ENCODE results near the gene LNX2.

The LNX2 gene

GRCh38 chr13:27605099-27605498 lies 15.2 kb downstream of the LNX2 start:
- no peak for DNase-seq

GRCh38 chr13:27601803-27602202 lies 18.5 kb downstream of the LNX2 start:
- DNase-seq = no peak

- no peak for DNase-seq
Observed at GRCh38 chr13:27601208-27601607, 19.1 kb downstream of the LNX2 start.

- no peak for DNase-seq
Observed at GRCh38 chr13:27600711-27601110, 19.6 kb downstream of the LNX2 start.

- no peak for DNase-seq
Observed at GRCh38 chr13:27599845-27600553, 20.3 kb downstream of the LNX2 start.

GRCh38 chr13:27599096-27599495 lies 21.2 kb downstream of the LNX2 start:
- DNase-seq = no peak

- DNase-seq = no peak
Observed at GRCh38 chr13:27595055-27595811, 25.1 kb downstream of the LNX2 start.

GRCh38 chr13:27593267-27593666 lies 27.1 kb downstream of the LNX2 start:
- no peak for DNase-seq

GRCh38 chr13:27592865-27593264 lies 27.5 kb downstream of the LNX2 start:
- no peak for DNase-seq

- DNase-seq = no peak
Observed at GRCh38 chr13:27588405-27588804, 31.9 kb downstream of the LNX2 start.

- DNase-seq = no peak
Observed at GRCh38 chr13:27587095-27587746, 33.1 kb downstream of the LNX2 start.

- DNase-seq = no peak
Observed at GRCh38 chr13:27583645-27584044, 36.7 kb downstream of the LNX2 start.

- DNase-seq = no peak
Observed at GRCh38 chr13:27578121-27579030, 42.0 kb downstream of the LNX2 start.

- DNase-seq = no peak
Observed at GRCh38 chr13:27574661-27575060, 45.7 kb downstream of the LNX2 start.

- DNase-seq = no peak
Observed at GRCh38 chr13:27573265-27573664, 47.1 kb downstream of the LNX2 start.

GRCh38 chr13:27572234-27572901 lies 48.0 kb downstream of the LNX2 start:
- DNase-seq = no peak

- no peak for DNase-seq
Observed at GRCh38 chr13:27570906-27571305, 49.4 kb downstream of the LNX2 start.

GRCh38 chr13:27569405-27569804 lies 50.9 kb downstream of the LNX2 start:
- no peak for DNase-seq

- no peak for DNase-seq
Observed at GRCh38 chr13:27565818-27566217, 54.5 kb downstream of the LNX2 start.

GRCh38 chr13:27562457-27562856 lies 57.9 kb downstream of the LNX2 start:
- DNase-seq = no peak

GRCh38 chr13:27559719-27560118 lies 60.6 kb downstream of the LNX2 start:
- DNase-seq = no peak

GRCh38 chr13:27556109-27556508 lies 64.2 kb downstream of the LNX2 start:
- DNase-seq = no peak
